Measurements from ENCODE around the gene LPAR1.

- TF ChIP-seq POLR2A (IDR thresholded peaks at IDR 0.05) (no peak), CTCF (IDR thresholded peaks at IDR 0.05) (no peak)
Measured at GRCh38 chr9:111036429-111036789, 1.9 kb downstream of the LPAR1 start.

Measured in lower leg skin (tissue), 3 donors.